IMR-90 (cell line): ENCODE data around the gene BCL11B. TPM values are rescaled to one million over a fixed set of nuclear protein-coding genes. Genes with fewer than 3 reads are reported as not detected.

Source experiments
- ATAC-seq: fragments of 200-7000 bp; cut with Tn5 transposase; 2 replicates; pipeline ENCODE4 v1.9.1; 2020; ENCODE audit warnings: low read depth, mild to moderate bottlenecking, moderate library complexity
- BruUV-seq: library from RNA; stranded (reverse); fragments of 400-500 nt; replicated peaks from 2 replicates; lab custom pipeline; 2021; lab: Mats Ljungman, UMichigan
- CTCF ChIA-PET: fragments of 300-600 bp; formaldehyde crosslinking; extraction: SDS; loops from one replicate; lab custom pipeline; 2021; ENCODE audit warnings: antibody characterized with exemption; lab: Yijun Ruan, JAX
- POLR2A ChIA-PET: fragments of 300-600 bp; sonication (Branson Sonifier 250); formaldehyde crosslinking; loops from one replicate; lab custom pipeline; 2022; ENCODE audit warnings: antibody characterized with exemption; ENCODE audit not compliant: unreplicated experiment; lab: Charles Lee
- DNase-seq: peaks from one replicate; pipeline ENCODE4 v3.0.0; 2013
- H2AFZ ChIP-seq: replicated peaks from 2 replicates; pipeline ENCODE3; 2013; ENCODE audit warnings: low read length, mild to moderate bottlenecking; ENCODE audit not compliant: poor library complexity
- H2AK5ac ChIP-seq: 2 replicates; pipeline ENCODE4 v1.6.1; 2013; ENCODE audit warnings: low read depth, low read length, inconsistent platforms
- H2AK9ac ChIP-seq: replicated peaks from 2 replicates; pipeline ENCODE3; 2013; ENCODE audit warnings: mild to moderate bottlenecking, low read depth, low read length, moderate library complexity; ENCODE audit not compliant: poor library complexity
- H2BK120ac ChIP-seq: 2 replicates; pipeline ENCODE4 v1.6.1; 2013; ENCODE audit warnings: low read depth, low read length, inconsistent platforms
- H2BK15ac ChIP-seq: 3 replicates; pipeline ENCODE4 v1.6.1; 2013; ENCODE audit warnings: low read depth, low read length, inconsistent platforms
- H2BK20ac ChIP-seq: 2 replicates; pipeline ENCODE4 v1.6.1; 2013; ENCODE audit warnings: low read depth, mild to moderate bottlenecking, inconsistent platforms, low read length, moderate library complexity
- H2BK5ac ChIP-seq: 2 replicates; pipeline ENCODE4 v1.6.1; 2013; ENCODE audit warnings: mild to moderate bottlenecking, low read depth, low read length, inconsistent platforms; ENCODE audit not compliant: poor library complexity, severe bottlenecking
- H3K14ac ChIP-seq: replicated peaks from 2 replicates; pipeline ENCODE4 v1.6.1; 2013; ENCODE audit warnings: low read depth, low read length, inconsistent platforms
- H3K18ac ChIP-seq: 2 replicates; pipeline ENCODE4 v1.6.1; 2013; ENCODE audit warnings: low read depth, low read length, control low read depth
- H3K23ac ChIP-seq: 2 replicates; pipeline ENCODE4 v1.6.1; 2013; ENCODE audit warnings: low read depth, low read length, inconsistent platforms
- H3K27ac ChIP-seq: 2 replicates; pipeline ENCODE4 v1.5.1; 2013; ENCODE audit warnings: mild to moderate bottlenecking, control low read depth, low read length; ENCODE audit not compliant: insufficient read depth
- H3K27me3 ChIP-seq: 2 replicates; pipeline ENCODE4 v1.6.1; 2013; ENCODE audit warnings: low read length; ENCODE audit not compliant: control insufficient read depth, insufficient read depth
- H3K36me3 ChIP-seq: 2 replicates; pipeline ENCODE4 v1.6.1; 2013; ENCODE audit warnings: low read length, mixed read lengths; ENCODE audit not compliant: control insufficient read depth, insufficient read depth
- H3K4ac ChIP-seq: 2 replicates; pipeline ENCODE4 v1.6.1; 2013; ENCODE audit warnings: low read depth, low read length, inconsistent platforms
- H3K4me1 ChIP-seq: 2 replicates; pipeline ENCODE4 v1.6.1; 2013; ENCODE audit warnings: low read length, mixed read lengths; ENCODE audit not compliant: control insufficient read depth, insufficient read depth
- H3K4me2 ChIP-seq: 2 replicates; pipeline ENCODE4 v1.6.1; 2013; ENCODE audit warnings: low read depth, mild to moderate bottlenecking, control low read depth, low read length, moderate library complexity
- H3K4me3 ChIP-seq: 2 replicates; pipeline ENCODE4 v1.5.1; 2013; ENCODE audit warnings: low read depth, mild to moderate bottlenecking, control low read depth, low read length, moderate library complexity; ENCODE audit not compliant: insufficient read depth
- H3K56ac ChIP-seq: 2 replicates; pipeline ENCODE4 v1.6.1; 2013; ENCODE audit warnings: low read length, inconsistent platforms; ENCODE audit not compliant: insufficient read depth; ENCODE audit errors: extremely low read depth
- H3K79me1 ChIP-seq, 2 experiments: 2 replicates each; pipeline ENCODE4 v1.6.1; 2013; ENCODE audit warnings: low read length in 2 of 2, inconsistent platforms in 1 of 2, low read depth in 1 of 2
- H3K9ac ChIP-seq: 2 replicates; pipeline ENCODE4 v1.6.1; 2013; ENCODE audit warnings: low read depth, low read length, control low read depth
- H3K9me1 ChIP-seq: 2 replicates; pipeline ENCODE4 v1.6.1; 2013; ENCODE audit warnings: low read length, inconsistent platforms; ENCODE audit not compliant: insufficient read depth
- H3K9me3 ChIP-seq: 2 replicates; pipeline ENCODE4 v1.6.1; 2013; ENCODE audit warnings: low read length; ENCODE audit not compliant: control insufficient read depth, insufficient read depth
- H4K20me1 ChIP-seq: 2 replicates; pipeline ENCODE4 v1.6.1; 2013; ENCODE audit warnings: low read length, inconsistent platforms; ENCODE audit not compliant: insufficient read depth
- H4K5ac ChIP-seq: 2 replicates; pipeline ENCODE4 v1.6.1; 2013; ENCODE audit warnings: mild to moderate bottlenecking, low read depth, low read length, control low read depth
- H4K8ac ChIP-seq, 2 experiments: 2 replicates each; pipeline ENCODE4 v1.6.1; 2013; ENCODE audit warnings: low read depth in 2 of 2, low read length in 2 of 2, control low read depth in 1 of 2, inconsistent platforms in 1 of 2
- H4K91ac ChIP-seq: 2 replicates; pipeline ENCODE4 v1.6.1; 2013; ENCODE audit warnings: low read depth, low read length, inconsistent platforms; ENCODE audit not compliant: insufficient read depth
- CHD1 ChIP-seq: IDR thresholded peaks from 2 replicates; pipeline ENCODE4 v1.6.1; 2012; ENCODE audit warnings: low read depth, low read length, improper control_type of control experiment
- MXI1 ChIP-seq: IDR thresholded peaks from 2 replicates; pipeline ENCODE4 v1.6.1; 2012; ENCODE audit warnings: low read depth, mild to moderate bottlenecking, low read length, moderate library complexity, borderline replicate concordance
- NFE2L2 ChIP-seq: fragments of 150-350 bp; IDR thresholded peaks from 2 replicates; pipeline ENCODE4 v1.6.1; 2016; ENCODE audit warnings: low read depth, mild to moderate bottlenecking, low read length
- RAD21 ChIP-seq: IDR thresholded peaks from 2 replicates; pipeline ENCODE4 v1.6.1; 2012; ENCODE audit warnings: low read length, improper control_type of control experiment
- RFX5 ChIP-seq: IDR thresholded peaks from 2 replicates; pipeline ENCODE4 v1.8.0; 2012; ENCODE audit warnings: low read depth, mild to moderate bottlenecking, low read length, moderate library complexity
- SMC3 ChIP-seq: fragments of 150-350 bp; IDR thresholded peaks from 2 replicates; pipeline ENCODE4 v1.6.1; 2016; ENCODE audit warnings: low read depth, mild to moderate bottlenecking, antibody characterized with exemption, low read length, moderate library complexity
- WGBS, 2 experiments: methylation state at CpG; one replicate each; pipeline versions ENCODE4 v1.1.5 to v1.1.7; 2013; ENCODE audit warnings: missing lambda C conversion rate in 2 of 2; ENCODE audit not compliant: insufficient read length in 1 of 2; ENCODE audit errors: extremely low coverage in 2 of 2; 5-methylcytosine and 5-hydroxymethylcytosine counted together
- dilution Hi-C: fragments of 300-500 bp; cut with HindIII; formaldehyde crosslinking; loops from one replicate; pipeline ENCODE4 v1.14.3; 2018; ENCODE audit warnings: low sequenced_read_pairs; ENCODE audit not compliant: unreplicated experiment
- in situ Hi-C: fragments of 300-500 bp; cut with MboI; formaldehyde crosslinking; loops from 3 replicates; pipeline ENCODE4 v1.14.3; 2019; ENCODE audit warnings: low sequenced_read_pairs, inconsistent platforms, mixed read lengths
- intact Hi-C: fragments of 100-400 bp; cut with micrococcal nuclease; formaldehyde crosslinking; loops from 2 replicates; pipeline ENCODE4 v1.10.0; 2022
- polyA plus RNA-seq, 3 experiments: library from polyadenylated mRNA; depleted of rRNA; stranded (reverse); fragments of >200 nt; gene quantifications; 2 replicates each; pipeline ENCODE4 v1.2.3, GENCODE V29; 2012; ENCODE audit warnings: low replicate concordance in 1 of 3
- total RNA-seq: library from RNA; depleted of rRNA; stranded (reverse); fragments of >200 nt; gene quantifications from 2 replicates; pipeline ENCODE4 v1.2.3, GENCODE V29; 2012
- TF ChIP-seq, protein P1 (sequence below): fragments of 150-350 bp; IDR thresholded peaks from 2 replicates; pipeline ENCODE4 v1.6.1; 2016; ENCODE audit warnings: low read depth, mild to moderate bottlenecking, low read length, moderate library complexity, borderline replicate concordance
- TF ChIP-seq, protein P2 (sequence below): conservative IDR thresholded peaks from 2 replicates; pipeline ENCODE4 v1.5.1; 2012; ENCODE audit warnings: mild to moderate bottlenecking, low read depth, low read length, improper control_type of control experiment

BCL11B gene
- total and polyA plus RNA-seq, 2 of the 4 experiments (the other 2 are of a cell fraction): under 0.01 TPM; not detected in 1

DNA sequence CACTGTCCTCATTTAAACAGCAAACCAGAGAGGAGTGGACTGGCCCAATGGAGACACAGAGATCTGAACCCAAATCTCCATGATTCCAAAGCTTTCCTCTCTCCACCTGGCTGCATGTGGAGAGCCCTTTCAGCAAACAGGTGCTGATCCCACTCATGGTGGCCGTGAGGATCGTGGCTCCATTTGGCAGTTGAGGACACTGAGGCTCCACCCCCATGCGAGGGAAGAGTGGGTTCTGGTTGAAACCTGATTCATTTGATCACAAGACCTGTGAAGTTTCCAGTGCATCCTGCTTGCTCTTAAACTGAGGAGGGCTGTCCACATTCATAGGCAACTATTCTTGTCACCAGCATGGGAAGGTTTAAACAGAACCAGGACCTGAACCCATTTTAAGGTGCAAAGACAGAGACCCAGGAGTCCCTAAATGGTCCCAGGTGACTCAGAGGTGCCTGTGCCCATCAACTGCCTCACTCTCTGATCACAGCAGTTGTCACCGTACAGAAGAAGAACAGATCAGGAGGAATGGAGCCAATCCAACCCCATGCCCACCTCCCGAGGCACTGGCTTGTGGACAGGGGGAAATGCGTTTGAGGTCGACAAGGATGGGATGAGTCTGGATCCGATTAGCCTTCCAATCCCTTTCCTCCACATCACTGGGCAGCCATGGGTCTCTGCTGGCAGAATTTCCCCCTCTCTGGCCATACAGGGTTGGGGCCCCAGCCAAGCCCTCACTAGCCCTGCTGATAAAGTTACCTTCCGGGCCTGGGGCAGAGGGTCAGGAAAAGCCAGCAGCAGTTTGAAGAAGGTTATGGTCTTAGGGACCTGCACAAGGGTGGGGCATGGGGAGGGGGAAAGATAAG is 45.5 kb upstream of the BCL11B start (continued):
- TF ChIP-seq, protein P1, sequence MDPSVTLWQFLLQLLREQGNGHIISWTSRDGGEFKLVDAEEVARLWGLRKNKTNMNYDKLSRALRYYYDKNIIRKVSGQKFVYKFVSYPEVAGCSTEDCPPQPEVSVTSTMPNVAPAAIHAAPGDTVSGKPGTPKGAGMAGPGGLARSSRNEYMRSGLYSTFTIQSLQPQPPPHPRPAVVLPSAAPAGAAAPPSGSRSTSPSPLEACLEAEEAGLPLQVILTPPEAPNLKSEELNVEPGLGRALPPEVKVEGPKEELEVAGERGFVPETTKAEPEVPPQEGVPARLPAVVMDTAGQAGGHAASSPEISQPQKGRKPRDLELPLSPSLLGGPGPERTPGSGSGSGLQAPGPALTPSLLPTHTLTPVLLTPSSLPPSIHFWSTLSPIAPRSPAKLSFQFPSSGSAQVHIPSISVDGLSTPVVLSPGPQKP: no peak

DNA sequence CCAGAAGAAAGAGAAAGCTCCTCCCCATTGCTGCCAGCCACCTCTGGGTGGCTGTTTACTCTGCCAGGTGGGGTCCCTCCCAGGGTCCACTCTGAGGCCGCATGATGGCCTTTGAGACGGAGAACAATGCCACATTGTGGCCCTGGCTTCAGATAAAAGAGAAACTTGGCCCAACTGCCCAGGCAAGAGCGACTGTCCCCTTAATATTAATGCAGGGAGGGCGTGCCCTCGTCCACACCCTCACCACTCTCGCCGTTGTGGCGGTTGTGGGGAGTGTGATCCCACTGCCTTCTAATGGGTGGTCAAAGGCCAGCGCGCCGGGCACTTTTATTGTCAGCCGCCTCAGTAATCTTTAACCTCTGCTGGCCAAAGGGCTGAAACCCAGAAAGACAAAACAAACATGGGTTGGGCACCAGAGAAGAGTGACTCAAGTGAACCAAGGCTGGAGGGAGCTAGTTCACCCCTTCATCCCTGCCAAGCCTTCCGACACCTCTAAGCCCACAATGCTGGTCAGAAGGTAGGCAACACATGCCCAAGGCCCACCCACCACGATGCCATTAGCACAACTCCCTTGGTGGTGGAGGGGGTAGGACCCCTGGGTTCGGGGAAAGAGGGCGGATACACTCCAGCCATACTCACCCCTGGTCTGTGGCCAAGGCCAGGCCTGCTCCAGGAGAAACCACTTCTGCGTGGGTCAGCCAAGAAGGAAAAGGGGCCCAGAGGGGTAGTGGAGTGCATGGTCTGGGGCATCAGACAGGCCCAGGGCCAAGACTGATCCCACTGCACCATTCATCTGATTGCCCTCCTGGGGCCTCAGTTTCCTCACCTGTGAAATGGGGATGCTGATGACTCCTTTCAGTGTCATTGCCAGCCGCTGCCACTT is 44.5 kb upstream of the BCL11B start:
- intact Hi-C loops (no loop called here), in situ Hi-C loops (no loop called here), dilution Hi-C loops (no loop called here)
- H3K9ac ChIP-seq: no peak overlapping the region
- no peak overlapping the region for H4K8ac ChIP-seq
- H3K36me3 ChIP-seq: no peaks in the 10 kb centered on the region
- H2AK5ac ChIP-seq: no peak overlapping the region
- no peak overlapping the region for H3K27ac ChIP-seq
- no peak overlapping the region for H2AK9ac ChIP-seq
- ChIA-PET POLR2A (no interaction called here), CTCF (no interaction called here)
- no peaks in the 10 kb centered on the region for H3K4me1 ChIP-seq
- H3K9me1 ChIP-seq: no peaks in the 10 kb centered on the region
- peaks cover 2% of the 10 kb centered on the region; the same call in 1 of the 2 replicates for H3K27me3 ChIP-seq
- H3K4me3 ChIP-seq: no peak overlapping the region
- H4K20me1 ChIP-seq: no peaks in the 10 kb centered on the region
- H2BK20ac ChIP-seq: no peak overlapping the region
- no peak overlapping the region for H4K91ac ChIP-seq
- ATAC-seq (no peak), DNase-seq (no peak)
- H3K14ac ChIP-seq: no peak overlapping the region
- H3K79me1 ChIP-seq: no peaks in the 10 kb centered on the region
- no peak overlapping the region for H3K4me2 ChIP-seq
- H2BK120ac ChIP-seq: no peak overlapping the region
- H3K23ac ChIP-seq: no peak overlapping the region
- no peak overlapping the region for H2AFZ ChIP-seq
- H3K56ac ChIP-seq: no peak overlapping the region
- H2BK5ac ChIP-seq: no peak overlapping the region
- no peaks in the 10 kb centered on the region for H3K9me3 ChIP-seq
- H2BK15ac ChIP-seq: no peak overlapping the region
- no peak overlapping the region for H3K18ac ChIP-seq
- no peak overlapping the region for H4K5ac ChIP-seq
- H3K4ac ChIP-seq: no peak overlapping the region
- 55% methylated on average over 2 of the region's 18 CpGs; no CpG with 5 or more reads in 1 of the 2 experiments for WGBS, 2 experiments
- no TSS peak for BruUV-seq
- TF ChIP-seq, protein P2, sequence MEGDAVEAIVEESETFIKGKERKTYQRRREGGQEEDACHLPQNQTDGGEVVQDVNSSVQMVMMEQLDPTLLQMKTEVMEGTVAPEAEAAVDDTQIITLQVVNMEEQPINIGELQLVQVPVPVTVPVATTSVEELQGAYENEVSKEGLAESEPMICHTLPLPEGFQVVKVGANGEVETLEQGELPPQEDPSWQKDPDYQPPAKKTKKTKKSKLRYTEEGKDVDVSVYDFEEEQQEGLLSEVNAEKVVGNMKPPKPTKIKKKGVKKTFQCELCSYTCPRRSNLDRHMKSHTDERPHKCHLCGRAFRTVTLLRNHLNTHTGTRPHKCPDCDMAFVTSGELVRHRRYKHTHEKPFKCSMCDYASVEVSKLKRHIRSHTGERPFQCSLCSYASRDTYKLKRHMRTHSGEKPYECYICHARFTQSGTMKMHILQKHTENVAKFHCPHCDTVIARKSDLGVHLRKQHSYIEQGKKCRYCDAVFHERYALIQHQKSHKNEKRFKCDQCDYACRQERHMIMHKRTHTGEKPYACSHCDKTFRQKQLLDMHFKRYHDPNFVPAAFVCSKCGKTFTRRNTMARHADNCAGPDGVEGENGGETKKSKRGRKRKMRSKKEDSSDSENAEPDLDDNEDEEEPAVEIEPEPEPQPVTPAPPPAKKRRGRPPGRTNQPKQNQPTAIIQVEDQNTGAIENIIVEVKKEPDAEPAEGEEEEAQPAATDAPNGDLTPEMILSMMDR: no peak
- no peak for TF ChIP-seq CHD1
- no peak for TF ChIP-seq NFE2L2
- no peak for TF ChIP-seq MXI1
- TF ChIP-seq, protein P1: no peak
- no peak for TF ChIP-seq SMC3
- no peak for TF ChIP-seq RAD21
- TF ChIP-seq RFX5: no peak
